Mesenchymal stem cell (in vitro differentiated cells and primary cell): Measurements from ENCODE around the gene TXLNA.

Experiments used
- DNase-seq: peaks from one replicate; pipeline ENCODE4 v3.0.0-alpha.2; 2013
- H2AFZ ChIP-seq: one replicate; pipeline ENCODE4 v1.6.1; 2013; ENCODE audit warnings: low read depth, mild to moderate bottlenecking, control low read depth, inconsistent platforms, low read length, moderate library complexity
- H2AK5ac ChIP-seq: 2 replicates; pipeline ENCODE4 v1.6.1; 2013; ENCODE audit warnings: low read length, moderate library complexity, mild to moderate bottlenecking, inconsistent platforms; ENCODE audit not compliant: severe bottlenecking
- H2BK120ac ChIP-seq: one replicate; pipeline ENCODE4 v1.6.1; 2013; ENCODE audit warnings: low read depth, mild to moderate bottlenecking, inconsistent platforms, low read length, moderate library complexity
- H2BK12ac ChIP-seq, 2 experiments: one replicate each; pipeline ENCODE4 v1.6.1; 2013; ENCODE audit warnings: inconsistent platforms in 2 of 2, low read length in 2 of 2, mild to moderate bottlenecking in 2 of 2, moderate library complexity in 2 of 2, control low read depth in 1 of 2
- H2BK15ac ChIP-seq: one replicate; pipeline ENCODE4 v1.6.1; 2013; ENCODE audit warnings: mild to moderate bottlenecking, low read depth, inconsistent platforms; ENCODE audit not compliant: poor library complexity, severe bottlenecking
- H2BK5ac ChIP-seq: 2 replicates; pipeline ENCODE4 v1.6.1; 2013; ENCODE audit warnings: low read depth, mild to moderate bottlenecking, low read length, control low read depth, inconsistent platforms; ENCODE audit not compliant: poor library complexity, severe bottlenecking
- H3K14ac ChIP-seq, 2 experiments: one replicate each; pipeline ENCODE4 v1.6.1; 2013; ENCODE audit warnings: inconsistent platforms in 2 of 2, low read length in 2 of 2, control low read depth in 1 of 2, mild to moderate bottlenecking in 1 of 2, moderate library complexity in 1 of 2
- H3K18ac ChIP-seq, 2 experiments: one replicate each; pipeline ENCODE4 v1.6.1; 2013; ENCODE audit warnings: inconsistent platforms in 2 of 2, low read length in 2 of 2, control low read depth in 1 of 2, low read depth in 1 of 2, mild to moderate bottlenecking in 1 of 2
- H3K23ac ChIP-seq, 2 experiments: one replicate each; pipeline ENCODE4 v1.6.1; 2013; ENCODE audit warnings: inconsistent platforms in 2 of 2, low read length in 2 of 2, mild to moderate bottlenecking in 2 of 2, moderate library complexity in 2 of 2, control low read depth in 1 of 2
- H3K27ac ChIP-seq: 2 replicates; pipeline ENCODE4 v1.5.1; 2013; ENCODE audit warnings: mild to moderate bottlenecking, moderate library complexity, low read length, control low read depth, inconsistent platforms; ENCODE audit not compliant: poor library complexity, severe bottlenecking
- H3K27me3 ChIP-seq, 2 experiments: 2 replicates each; pipeline versions ENCODE4 v1.6.1 to v1.7.0; 2013; ENCODE audit warnings: low read length in 2 of 2, mild to moderate bottlenecking in 2 of 2, moderate library complexity in 2 of 2, control low read depth in 1 of 2, inconsistent platforms in 1 of 2; ENCODE audit not compliant: control insufficient read depth in 1 of 2, insufficient read depth in 1 of 2
- H3K36me3 ChIP-seq, 2 experiments: 2 replicates each; pipeline versions ENCODE4 v1.6.1 to v1.7.0; 2013; ENCODE audit warnings: low read length in 2 of 2, control low read depth in 1 of 2, inconsistent platforms in 1 of 2, low read depth in 1 of 2, mild to moderate bottlenecking in 1 of 2; ENCODE audit not compliant: insufficient read depth in 2 of 2, control insufficient read depth in 1 of 2
- H3K4ac ChIP-seq, 2 experiments: one replicate each; pipeline ENCODE4 v1.6.1; 2013; ENCODE audit warnings: inconsistent platforms in 2 of 2, low read length in 2 of 2, mild to moderate bottlenecking in 2 of 2, moderate library complexity in 2 of 2, control low read depth in 1 of 2, low read depth in 1 of 2
- H3K4me1 ChIP-seq: 2 replicates; pipeline ENCODE4 v1.6.1; 2013; ENCODE audit warnings: low read depth, low read length, control low read depth; ENCODE audit not compliant: control insufficient read depth, insufficient read depth
- H3K4me2 ChIP-seq: 2 replicates; pipeline ENCODE4 v1.6.1; 2013; ENCODE audit warnings: low read length, mild to moderate bottlenecking, inconsistent platforms; ENCODE audit not compliant: poor library complexity, severe bottlenecking
- H3K4me3 ChIP-seq, 2 experiments: 2 replicates each; pipeline versions ENCODE4 v1.5.1 to v1.7.0; 2013; ENCODE audit warnings: low read length in 2 of 2, mild to moderate bottlenecking in 2 of 2, control low read depth in 1 of 2, low read depth in 1 of 2; ENCODE audit not compliant: insufficient read depth in 1 of 2
- H3K79me1 ChIP-seq: replicated peaks from 2 replicates; pipeline ENCODE4 v1.6.1; 2013; ENCODE audit warnings: mild to moderate bottlenecking, control low read depth, low read length, inconsistent platforms; ENCODE audit not compliant: poor library complexity, severe bottlenecking
- H3K9ac ChIP-seq: 2 replicates; pipeline ENCODE4 v1.7.0; 2013; ENCODE audit warnings: mild to moderate bottlenecking, low read length, moderate library complexity
- H3K9me3 ChIP-seq: 2 replicates; pipeline ENCODE4 v1.7.0; 2013; ENCODE audit warnings: mild to moderate bottlenecking, low read length; ENCODE audit not compliant: control insufficient read depth
- H4K8ac ChIP-seq: one replicate; pipeline ENCODE4 v1.6.1; 2013; ENCODE audit warnings: inconsistent platforms, mild to moderate bottlenecking, low read length, moderate library complexity
- H4K91ac ChIP-seq: one replicate; pipeline ENCODE4 v1.6.1; 2013; ENCODE audit warnings: mild to moderate bottlenecking, low read length, inconsistent platforms
- WGBS: methylation state at CpG from one replicate; pipeline ENCODE4 v1.1.7; 2013; ENCODE audit warnings: mixed read lengths; 5-methylcytosine and 5-hydroxymethylcytosine counted together

Gene TXLNA

DNA sequence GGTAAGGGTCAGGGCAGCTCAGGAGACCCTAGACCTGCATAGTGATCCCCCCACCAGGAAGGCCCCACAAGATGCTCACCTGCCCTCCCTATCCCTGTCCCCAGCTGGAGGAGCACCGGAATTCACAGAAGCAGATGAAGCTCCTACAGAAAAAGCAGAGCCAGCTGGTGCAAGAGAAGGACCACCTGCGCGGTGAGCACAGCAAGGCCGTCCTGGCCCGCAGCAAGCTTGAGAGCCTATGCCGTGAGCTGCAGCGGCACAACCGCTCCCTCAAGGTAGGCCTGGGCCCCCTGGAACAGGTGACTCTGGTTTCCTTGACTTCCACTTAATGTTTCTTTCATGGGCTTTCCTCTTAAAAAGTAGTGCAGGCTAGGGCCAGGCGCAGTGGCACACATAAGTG is 8.4 kb downstream of the TXLNA start:
- Histone ChIP-seq H3K4ac (no peak overlapping the region), H3K9ac (no peak overlapping the region), H3K36me3 (peaks cover 68 to 89% of the 10 kb centered on the region in 2 experiments), H3K23ac (no peak overlapping the region), H3K14ac (no peak overlapping the region), H2BK120ac (no peak overlapping the region), H2BK12ac (no peak overlapping the region), H4K91ac (no peak overlapping the region), H3K4me3 (no peak overlapping the region), H3K4me1 (peaks cover 7% of the 10 kb centered on the region), H3K18ac (no peak overlapping the region), H2BK5ac (no peak overlapping the region), H3K79me1 (peaks cover 32% of the 10 kb centered on the region), H4K8ac (no peak overlapping the region), H3K27ac (no peak overlapping the region), H3K4me2 (no peak overlapping the region), H3K27me3 (no peaks in the 10 kb centered on the region), H2BK15ac (no peak overlapping the region), H2AK5ac (no peak overlapping the region), H2AFZ (no peak overlapping the region), H3K9me3 (no peaks in the 10 kb centered on the region)
- DNase-seq = no peak
- 97% methylated on average over 9 of the region's 9 CpGs for WGBS

DNA sequence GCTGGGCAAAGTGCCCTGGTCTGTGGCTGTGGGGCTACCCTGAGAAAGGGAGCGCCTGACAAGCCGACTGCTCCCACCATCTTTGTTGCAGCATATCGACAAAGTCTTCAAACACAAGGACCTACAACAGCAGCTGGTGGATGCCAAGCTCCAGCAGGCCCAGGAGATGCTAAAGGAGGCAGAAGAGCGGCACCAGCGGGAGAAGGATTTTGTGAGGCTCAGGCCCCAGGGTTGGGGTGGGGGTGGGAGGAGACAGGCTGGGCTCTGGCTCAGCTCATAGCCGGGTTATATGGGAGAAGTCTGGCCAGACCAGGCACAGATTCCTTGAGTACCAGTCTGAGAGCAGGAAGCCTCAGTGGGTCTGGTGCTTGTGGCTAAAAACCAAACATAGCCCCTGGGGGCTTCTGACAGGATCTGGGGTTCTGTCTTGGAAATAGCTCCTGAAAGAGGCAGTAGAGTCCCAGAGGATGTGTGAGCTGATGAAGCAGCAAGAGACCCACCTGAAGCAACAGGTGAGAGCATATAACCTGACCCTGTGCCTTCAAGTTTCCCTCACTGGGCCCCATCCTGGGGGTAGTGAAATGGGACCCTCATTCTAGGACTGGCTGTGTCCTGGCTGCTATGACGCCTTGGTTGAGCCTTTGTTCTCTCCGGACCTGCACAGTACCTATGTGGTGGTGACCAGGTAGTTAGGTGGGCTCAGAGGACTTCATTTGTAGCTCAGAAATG is 12.9 kb downstream of the TXLNA start:
- Histone ChIP-seq H3K23ac (no peak overlapping the region), H3K14ac (no peak overlapping the region), H3K4me2 (no peak overlapping the region), H3K27ac (no peak overlapping the region), H3K4me3 (no peak overlapping the region), H2BK120ac (no peak overlapping the region), H3K27me3 (no peaks in the 10 kb centered on the region), H4K8ac (no peak overlapping the region), H2BK15ac (no peak overlapping the region), H2BK12ac (no peak overlapping the region), H3K9ac (no peak overlapping the region), H2AFZ (no peak overlapping the region), H3K79me1 (peaks cover 32% of the 10 kb centered on the region), H2AK5ac (no peak overlapping the region), H4K91ac (no peak overlapping the region), H3K36me3 (peaks cover 89 to 98% of the 10 kb centered on the region in 2 experiments), H3K4me1 (peaks cover 12% of the 10 kb centered on the region), H3K18ac (no peak overlapping the region), H3K4ac (no peak overlapping the region), H2BK5ac (no peak overlapping the region), H3K9me3 (no peaks in the 10 kb centered on the region)
- no peak for DNase-seq
- WGBS = 89% methylated on average over 8 of the region's 8 CpGs

DNA sequence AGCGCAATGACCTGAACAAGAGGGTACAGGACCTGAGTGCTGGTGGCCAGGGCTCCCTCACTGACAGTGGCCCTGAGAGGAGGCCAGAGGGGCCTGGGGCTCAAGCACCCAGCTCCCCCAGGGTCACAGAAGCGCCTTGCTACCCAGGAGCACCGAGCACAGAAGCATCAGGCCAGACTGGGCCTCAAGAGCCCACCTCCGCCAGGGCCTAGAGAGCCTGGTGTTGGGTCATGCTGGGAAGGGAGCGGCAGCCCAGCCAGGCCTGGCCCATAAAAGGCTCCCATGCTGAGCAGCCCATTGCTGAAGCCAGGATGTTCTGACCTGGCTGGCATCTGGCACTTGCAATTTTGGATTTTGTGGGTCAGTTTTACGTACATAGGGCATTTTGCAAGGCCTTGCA is 15.5 kb downstream of the TXLNA start:
- Histone ChIP-seq H4K8ac (no peak overlapping the region), H2AFZ (no peak overlapping the region), H3K4ac (no peak overlapping the region), H2BK120ac (no peak overlapping the region), H3K23ac (no peak overlapping the region), H2BK12ac (no peak overlapping the region), H3K4me2 (no peak overlapping the region), H3K18ac (no peak overlapping the region), H2BK15ac (no peak overlapping the region), H3K4me1 (peaks cover 22% of the 10 kb centered on the region), H2BK5ac (no peak overlapping the region), H3K79me1 (peaks cover 24% of the 10 kb centered on the region), H3K9ac (no peak overlapping the region), H3K27ac (no peak overlapping the region), H3K36me3 (peaks cover 80 to 85% of the 10 kb centered on the region in 2 experiments), H3K4me3 (no peak overlapping the region), H3K9me3 (no peaks in the 10 kb centered on the region), H4K91ac (no peak overlapping the region), H2AK5ac (no peak overlapping the region), H3K14ac (no peak overlapping the region), H3K27me3 (no peaks in the 10 kb centered on the region)
- WGBS = 96% methylated on average over 6 of the region's 6 CpGs
- DNase-seq = no peak

DNA sequence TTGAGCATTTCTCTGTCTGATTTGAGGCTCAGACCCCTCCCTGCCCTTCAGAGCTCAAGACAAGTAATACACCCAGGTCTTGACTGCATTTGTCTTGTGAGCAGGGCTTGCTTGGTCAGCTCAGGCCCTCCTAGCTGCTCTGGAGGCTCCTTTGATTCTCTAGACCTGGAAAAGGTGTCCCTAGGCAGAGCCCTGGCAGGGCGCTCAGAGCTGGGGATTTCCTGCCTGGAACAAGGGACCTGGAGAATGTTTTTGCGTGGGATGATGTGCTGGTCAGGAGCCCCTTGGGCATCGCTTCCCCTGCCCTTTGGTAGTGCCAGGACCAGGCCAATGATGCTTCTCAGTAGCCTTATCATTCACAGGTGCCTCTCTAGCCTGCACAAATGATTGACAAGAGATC is 16.1 kb downstream of the TXLNA start:
- H3K4me3 ChIP-seq = no peak overlapping the region
- no peak overlapping the region for H4K8ac ChIP-seq
- WGBS = 98% methylated on average over 3 of the region's 3 CpGs
- no peak overlapping the region for H4K91ac ChIP-seq
- peaks cover 74 to 80% of the 10 kb centered on the region in 2 experiments for H3K36me3 ChIP-seq
- H3K23ac ChIP-seq = no peak overlapping the region
- H3K18ac ChIP-seq = no peak overlapping the region
- peaks cover 21% of the 10 kb centered on the region for H3K79me1 ChIP-seq
- H3K27ac ChIP-seq = no peak overlapping the region
- H3K4me1 ChIP-seq = peaks cover 22% of the 10 kb centered on the region
- H2BK15ac ChIP-seq = no peak overlapping the region
- no peaks in the 10 kb centered on the region for H3K27me3 ChIP-seq
- H3K4me2 ChIP-seq = no peak overlapping the region
- H2BK12ac ChIP-seq = no peak overlapping the region
- no peak overlapping the region for H3K9ac ChIP-seq
- H2AFZ ChIP-seq = no peak overlapping the region
- H2BK5ac ChIP-seq = no peak overlapping the region
- H2AK5ac ChIP-seq = no peak overlapping the region
- H3K4ac ChIP-seq = no peak overlapping the region
- no peaks in the 10 kb centered on the region for H3K9me3 ChIP-seq
- H3K14ac ChIP-seq = no peak overlapping the region
- DNase-seq = no peak
- no peak overlapping the region for H2BK120ac ChIP-seq
